ENCODE results near the gene ZMYM4.

DNA sequence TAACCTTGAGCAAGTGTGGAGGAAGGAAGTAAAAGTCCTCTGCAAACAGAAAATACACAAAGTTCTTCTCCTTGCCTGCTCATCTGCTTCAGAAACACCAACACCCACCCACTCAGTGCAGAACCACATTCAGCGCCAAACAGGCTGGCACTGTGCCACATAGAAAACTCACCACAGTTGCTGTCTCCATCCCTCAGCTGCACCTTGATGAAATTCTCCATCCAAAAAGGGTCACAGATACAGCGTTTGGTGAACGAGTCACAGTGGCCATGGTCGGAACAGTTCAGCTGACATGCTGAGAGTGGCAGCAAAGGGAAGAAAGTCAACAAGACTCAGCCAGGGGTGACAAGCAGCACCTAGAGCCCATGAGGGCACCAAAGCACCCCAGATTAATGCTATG lies 174.2 kb downstream of the ZMYM4 start:
- TF ChIP-seq GABPA (IDR thresholded peaks at IDR 0.05; ENCODE audit: low read depth) (no peak), POLR2AphosphoS5 (IDR thresholded peaks at IDR 0.05; ENCODE audit: low read depth) (no peak)
- TF ChIP-seq, protein P1, sequence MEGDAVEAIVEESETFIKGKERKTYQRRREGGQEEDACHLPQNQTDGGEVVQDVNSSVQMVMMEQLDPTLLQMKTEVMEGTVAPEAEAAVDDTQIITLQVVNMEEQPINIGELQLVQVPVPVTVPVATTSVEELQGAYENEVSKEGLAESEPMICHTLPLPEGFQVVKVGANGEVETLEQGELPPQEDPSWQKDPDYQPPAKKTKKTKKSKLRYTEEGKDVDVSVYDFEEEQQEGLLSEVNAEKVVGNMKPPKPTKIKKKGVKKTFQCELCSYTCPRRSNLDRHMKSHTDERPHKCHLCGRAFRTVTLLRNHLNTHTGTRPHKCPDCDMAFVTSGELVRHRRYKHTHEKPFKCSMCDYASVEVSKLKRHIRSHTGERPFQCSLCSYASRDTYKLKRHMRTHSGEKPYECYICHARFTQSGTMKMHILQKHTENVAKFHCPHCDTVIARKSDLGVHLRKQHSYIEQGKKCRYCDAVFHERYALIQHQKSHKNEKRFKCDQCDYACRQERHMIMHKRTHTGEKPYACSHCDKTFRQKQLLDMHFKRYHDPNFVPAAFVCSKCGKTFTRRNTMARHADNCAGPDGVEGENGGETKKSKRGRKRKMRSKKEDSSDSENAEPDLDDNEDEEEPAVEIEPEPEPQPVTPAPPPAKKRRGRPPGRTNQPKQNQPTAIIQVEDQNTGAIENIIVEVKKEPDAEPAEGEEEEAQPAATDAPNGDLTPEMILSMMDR (IDR thresholded peaks at IDR 0.05; ENCODE audit: insufficient read depth, low read length) = no peak
